GM21381 (cell line): ENCODE measurements around the gene SF3B5.
"Not testable (repeated sequence)": the region's sequence is repeated elsewhere in the genome, so short reads cannot be mapped to it uniquely, and the experiment has no call there.

ENCODE experiments used
- ATAC-seq: cut with Tn5 transposase; IDR thresholded peaks from one replicate; pipeline ENCODE4 v1.9.1; 2021; ENCODE audit warnings: mild to moderate bottlenecking, moderate library complexity; ENCODE audit not compliant: unreplicated experiment

SF3B5 gene

DNA sequence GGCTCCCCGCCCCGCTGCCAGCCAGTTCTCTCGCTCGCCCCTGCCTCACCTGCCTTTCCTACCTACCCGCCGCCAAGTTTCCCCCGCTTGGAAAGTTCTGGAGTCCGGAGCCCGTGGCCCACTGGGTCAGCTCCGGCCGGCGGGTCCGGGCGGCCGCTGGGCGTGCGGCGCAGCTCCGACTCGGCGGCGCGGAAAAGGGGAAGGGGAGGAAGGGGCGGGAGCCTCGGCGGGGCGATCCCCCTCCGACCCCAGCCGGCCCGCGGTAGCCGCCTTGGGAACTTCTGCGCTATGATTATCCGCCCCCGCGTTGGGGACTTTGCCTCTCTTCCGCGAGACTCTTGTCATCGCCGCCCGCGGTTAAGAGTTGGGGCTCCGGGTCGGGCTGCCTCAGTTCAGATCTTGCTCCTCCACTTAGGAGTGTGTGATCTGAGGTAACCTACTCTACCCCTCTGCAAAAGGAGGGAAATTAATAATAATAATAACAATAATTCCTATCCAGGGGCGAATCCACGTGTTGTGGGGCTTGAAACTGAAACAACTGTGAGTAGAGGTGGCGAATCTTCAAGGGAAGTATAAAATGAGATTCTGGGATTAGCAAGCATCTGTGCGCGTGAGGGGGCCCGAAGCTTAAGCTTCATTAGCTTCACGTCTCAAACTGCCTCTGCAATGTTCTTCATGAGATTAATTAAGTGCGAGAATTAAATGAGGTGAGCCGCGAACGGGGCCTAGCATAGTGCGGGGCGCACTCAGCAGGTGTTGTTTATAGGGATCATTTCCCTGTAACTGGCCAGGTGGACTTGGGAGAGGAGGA is 30.8 kb downstream of the SF3B5 start:
- peak; percentile 13 for ATAC-seq

GRCh38 chr6:144063744-144064401 is 31.5 kb downstream of the SF3B5 start:
- ATAC-seq = peak; percentile 80

- ATAC-seq = no peak
Observed at GRCh38 chr6:144063246-144063743, 32.1 kb downstream of the SF3B5 start.

GRCh38 chr6:144062786-144063185 is 32.6 kb downstream of the SF3B5 start:
- no peak for ATAC-seq

GRCh38 chr6:144059139-144059538 is 36.2 kb downstream of the SF3B5 start:
- ATAC-seq = no peak

DNA sequence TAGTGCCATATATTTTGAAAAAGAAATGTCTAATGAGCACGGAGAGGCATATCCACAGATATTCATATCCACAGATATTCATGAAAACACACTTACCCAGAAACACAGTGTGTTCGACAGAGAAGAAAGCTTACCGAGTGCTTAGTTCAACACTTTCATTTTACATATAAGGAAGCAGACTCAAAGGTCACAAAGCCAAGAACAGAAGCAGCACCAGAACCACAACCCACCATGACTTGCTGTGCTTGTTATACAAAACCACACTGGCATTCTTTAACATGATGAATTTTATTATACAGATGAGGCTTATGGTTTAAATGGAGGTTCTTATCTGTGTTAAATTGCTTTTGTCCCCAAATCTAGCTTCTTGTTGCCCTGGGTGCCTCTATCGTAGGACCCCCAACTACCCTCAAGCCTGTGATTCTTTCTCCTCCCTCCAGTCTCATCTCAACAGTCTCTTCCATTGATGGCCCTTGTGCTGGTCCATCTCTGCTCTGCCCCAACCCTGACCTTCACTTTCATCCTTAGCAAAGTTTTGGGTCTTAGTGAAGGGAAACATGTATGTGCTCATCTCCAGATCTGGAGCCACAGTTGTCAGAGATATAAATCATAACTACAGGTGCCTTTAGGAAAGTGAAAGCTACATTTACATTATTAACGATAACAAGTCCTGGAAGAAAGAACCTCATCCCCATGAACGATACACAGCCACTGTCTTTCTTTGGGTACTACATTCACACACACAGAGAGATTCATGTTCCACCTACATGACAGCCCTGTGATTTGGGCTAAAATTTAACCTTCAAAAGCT is 40.0 kb downstream of the SF3B5 start:
- ATAC-seq = peak; percentile 87

GRCh38 chr6:144053601-144054000 is 41.8 kb downstream of the SF3B5 start:
- no peak for ATAC-seq

DNA sequence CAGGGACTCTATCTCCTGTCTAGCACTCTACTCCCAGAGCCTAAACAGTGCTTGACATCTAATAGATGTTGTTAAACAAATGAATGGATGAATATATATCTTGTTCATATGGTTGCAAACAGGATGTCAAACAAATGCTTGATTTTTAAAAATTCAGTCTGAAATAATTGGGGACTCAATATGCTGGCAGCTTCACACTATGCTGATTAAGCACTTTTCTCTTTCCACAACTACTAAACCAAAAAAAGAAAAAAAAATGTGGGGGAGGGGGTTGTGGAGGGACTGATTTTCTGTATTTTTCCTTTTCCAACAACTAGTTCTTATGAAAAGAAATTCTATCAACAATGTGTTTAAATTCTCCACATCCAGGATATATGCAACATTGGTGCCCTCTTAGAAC is 42.9 kb downstream of the SF3B5 start:
- no peak for ATAC-seq

DNA sequence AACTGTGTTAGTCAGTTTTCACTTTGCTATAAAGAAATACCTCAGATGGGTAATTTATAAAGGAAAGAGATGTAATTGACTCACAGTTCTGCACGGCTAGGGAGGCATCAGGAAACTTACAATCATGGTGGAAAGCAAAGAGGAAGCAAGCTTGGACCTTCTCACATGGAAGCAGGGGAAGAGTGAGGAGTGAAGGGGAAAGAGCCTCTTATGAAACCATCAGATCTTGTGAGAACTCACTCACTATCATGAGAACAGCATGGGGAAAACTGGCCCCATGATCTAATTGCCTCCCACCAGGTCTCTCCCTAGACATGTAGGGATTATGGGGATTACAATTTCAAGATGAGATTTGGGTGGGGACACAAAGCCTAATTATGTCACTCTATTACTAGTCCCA is 46.0 kb downstream of the SF3B5 start:
- no peak for ATAC-seq

DNA sequence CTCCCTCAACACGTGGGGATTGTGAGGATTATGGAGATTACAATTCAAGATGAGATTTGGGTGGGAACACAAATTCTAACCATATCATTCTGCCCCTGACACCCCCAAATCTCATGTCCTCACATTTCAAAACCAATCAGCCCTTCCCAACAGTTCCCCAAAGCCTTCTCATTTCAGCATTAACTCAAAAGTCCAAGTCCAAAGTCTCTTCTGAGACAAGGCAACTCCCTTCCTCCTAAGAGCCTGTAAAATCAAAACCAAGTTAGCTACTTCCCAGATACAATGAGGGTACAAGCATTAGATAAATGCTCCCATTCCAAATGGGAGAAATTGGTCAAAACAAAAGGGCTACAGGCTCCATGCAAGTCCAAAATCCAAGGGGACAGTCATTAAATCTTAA is 47.7 kb downstream of the SF3B5 start:
- ATAC-seq = no peak

DNA sequence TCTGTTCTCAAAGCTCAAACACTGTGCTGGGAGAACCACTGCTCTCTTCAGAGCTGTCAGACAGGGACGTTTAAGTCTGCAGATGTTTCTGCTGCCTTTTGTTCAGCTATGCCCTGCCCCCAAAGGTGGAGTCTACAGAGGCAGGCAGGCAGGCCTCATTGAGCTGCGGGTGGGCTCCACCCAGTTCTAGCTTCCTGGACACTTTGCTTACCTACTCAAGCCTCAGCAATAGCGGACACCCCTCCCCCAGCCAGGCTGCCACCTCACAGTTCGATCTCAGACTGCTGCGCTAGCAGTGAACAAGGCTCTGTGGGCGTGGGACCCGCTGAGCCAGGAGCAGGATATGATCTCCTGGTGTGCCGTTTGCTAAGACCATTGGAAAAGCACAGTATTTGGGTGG is 48.7 kb downstream of the SF3B5 start:
- not testable (repeated sequence) for ATAC-seq

- not testable (repeated sequence) for ATAC-seq
Observed at GRCh38 chr6:144044989-144045388, 50.4 kb downstream of the SF3B5 start.
